Muscle layer of colon (tissue), 2 donors: Measurements from ENCODE around the gene TPK1.

Source experiments
- H3K27ac ChIP-seq: one replicate; pipeline ENCODE4 v1.7.0; 2013; ENCODE audit warnings: low read depth, mild to moderate bottlenecking, low read length, moderate library complexity
- H3K27me3 ChIP-seq, 2 donors: one replicate each; pipeline ENCODE4 v1.7.0; 2013; ENCODE audit warnings: low read length in 2 of 2, mild to moderate bottlenecking in 2 of 2; ENCODE audit not compliant: insufficient read depth in 2 of 2, control insufficient read depth in 1 of 2
- H3K36me3 ChIP-seq: one replicate; pipeline ENCODE4 v1.7.0; 2013; ENCODE audit warnings: mild to moderate bottlenecking, low read length; ENCODE audit not compliant: insufficient read depth
- H3K4me1 ChIP-seq: one replicate; pipeline ENCODE4 v1.7.0; 2013; ENCODE audit warnings: mild to moderate bottlenecking, low read length; ENCODE audit not compliant: insufficient read depth
- H3K4me3 ChIP-seq, 2 donors: one replicate each; pipeline ENCODE4 v1.7.0; 2013; ENCODE audit warnings: low read length in 2 of 2, low read depth in 1 of 2, mild to moderate bottlenecking in 1 of 2, moderate library complexity in 1 of 2
- H3K9ac ChIP-seq: one replicate; pipeline ENCODE4 v1.7.0; 2013; ENCODE audit warnings: low read length
- H3K9me3 ChIP-seq: one replicate; pipeline ENCODE4 v1.7.0; 2013; ENCODE audit warnings: mild to moderate bottlenecking, low read length
- donor health status: abdominal sarcoma.
- donor health status: Adenocarcinoma of cecum.

TPK1 gene

GRCh38 chr7:144835652-144836544 is at the start of gene TPK1:
TPK1 (minus strand) TSS chr7:144836053; CDS start chr7:144835602, 451 bp downstream.
- Histone ChIP-seq H3K36me3 (no peaks in the 10 kb centered on the region), H3K9me3 (no peaks in the 10 kb centered on the region), H3K27me3 (no peaks in the 10 kb centered on the region)

GRCh38 chr7:144885478-144885877 is 49.6 kb upstream of the TPK1 start:
- H3K4me3 ChIP-seq = no peak overlapping the region
- H3K4me1 ChIP-seq = no peaks in the 10 kb centered on the region
- H3K27me3 ChIP-seq = no peaks in the 10 kb centered on the region
- no peak overlapping the region for H3K9ac ChIP-seq
- no peaks in the 10 kb centered on the region for H3K36me3 ChIP-seq
- H3K27ac ChIP-seq = no peak overlapping the region
- H3K9me3 ChIP-seq = no peaks in the 10 kb centered on the region

More at GRCh38 chr7:144835652-144836544, at the start of gene TPK1:
- Histone ChIP-seq H3K4me3 (peak within 1 kb of the TSS; percentile 83 to 98), H3K27ac (peak within 1 kb of the TSS; percentile 92), H3K9ac (peak within 1 kb of the TSS; percentile 99), H3K4me1 (peaks cover 6% of the 10 kb centered on the region)

GRCh38 chr7:144884896-144885295 is 49.0 kb upstream of the TPK1 start:
- H3K9me3 ChIP-seq = no peaks in the 10 kb centered on the region
- H3K36me3 ChIP-seq = no peaks in the 10 kb centered on the region

GRCh38 chr7:144873316-144873845 is 37.5 kb upstream of the TPK1 start:
- no peaks in the 10 kb centered on the region for H3K9me3 ChIP-seq
- no peaks in the 10 kb centered on the region for H3K27me3 ChIP-seq
- H3K36me3 ChIP-seq = no peaks in the 10 kb centered on the region

More at GRCh38 chr7:144884896-144885295, 49.0 kb upstream of the TPK1 start:
- no peak overlapping the region for H3K27ac ChIP-seq
- H3K9ac ChIP-seq = no peak overlapping the region
- H3K4me1 ChIP-seq = no peaks in the 10 kb centered on the region
- H3K27me3 ChIP-seq = no peaks in the 10 kb centered on the region
- no peak overlapping the region for H3K4me3 ChIP-seq

GRCh38 chr7:144869082-144869481 is 33.2 kb upstream of the TPK1 start:
- no peak overlapping the region for H3K9ac ChIP-seq
- no peaks in the 10 kb centered on the region for H3K27me3 ChIP-seq
- H3K4me3 ChIP-seq = no peak overlapping the region
- H3K9me3 ChIP-seq = no peaks in the 10 kb centered on the region
- no peak overlapping the region for H3K27ac ChIP-seq
- H3K4me1 ChIP-seq = no peaks in the 10 kb centered on the region
- no peaks in the 10 kb centered on the region for H3K36me3 ChIP-seq

More at GRCh38 chr7:144873316-144873845, 37.5 kb upstream of the TPK1 start:
- no peaks in the 10 kb centered on the region for H3K4me1 ChIP-seq
- no peak overlapping the region for H3K27ac ChIP-seq
- H3K4me3 ChIP-seq = no peak overlapping the region
- no peak overlapping the region for H3K9ac ChIP-seq

- no peaks in the 10 kb centered on the region for H3K9me3 ChIP-seq
- no peak overlapping the region for H3K9ac ChIP-seq
- H3K36me3 ChIP-seq = no peaks in the 10 kb centered on the region
- no peaks in the 10 kb centered on the region for H3K4me1 ChIP-seq
- no peak overlapping the region for H3K27ac ChIP-seq
- H3K4me3 ChIP-seq = no peak overlapping the region
- H3K27me3 ChIP-seq = no peaks in the 10 kb centered on the region
Measured at GRCh38 chr7:144866189-144866588, 30.3 kb upstream of the TPK1 start.

GRCh38 chr7:144863320-144863647 is 27.4 kb upstream of the TPK1 start:
- H3K4me1 ChIP-seq = no peaks in the 10 kb centered on the region
- no peaks in the 10 kb centered on the region for H3K36me3 ChIP-seq
- H3K27me3 ChIP-seq = no peaks in the 10 kb centered on the region
- no peaks in the 10 kb centered on the region for H3K9me3 ChIP-seq
- no peak overlapping the region for H3K9ac ChIP-seq
- H3K27ac ChIP-seq = no peak overlapping the region
- no peak overlapping the region for H3K4me3 ChIP-seq

- Histone ChIP-seq H3K27ac (no peak overlapping the region), H3K9ac (no peak overlapping the region), H3K9me3 (no peaks in the 10 kb centered on the region)
Measured at GRCh38 chr7:144862612-144863319, 26.9 kb upstream of the TPK1 start.

GRCh38 chr7:144859739-144860138 is 23.9 kb upstream of the TPK1 start:
- no peak overlapping the region for H3K27ac ChIP-seq
- H3K9me3 ChIP-seq = no peaks in the 10 kb centered on the region

More at GRCh38 chr7:144862612-144863319, 26.9 kb upstream of the TPK1 start:
- no peak overlapping the region for H3K4me3 ChIP-seq
- H3K27me3 ChIP-seq = no peaks in the 10 kb centered on the region
- H3K4me1 ChIP-seq = no peaks in the 10 kb centered on the region
- no peaks in the 10 kb centered on the region for H3K36me3 ChIP-seq

GRCh38 chr7:144857463-144857862 is 21.6 kb upstream of the TPK1 start:
- Histone ChIP-seq H3K9me3 (no peaks in the 10 kb centered on the region), H3K27ac (no peak overlapping the region), H3K27me3 (no peaks in the 10 kb centered on the region), H3K9ac (no peak overlapping the region), H3K4me1 (no peaks in the 10 kb centered on the region), H3K4me3 (no peak overlapping the region), H3K36me3 (no peaks in the 10 kb centered on the region)

More at GRCh38 chr7:144859739-144860138, 23.9 kb upstream of the TPK1 start:
- H3K4me1 ChIP-seq = no peaks in the 10 kb centered on the region
- H3K9ac ChIP-seq = no peak overlapping the region
- H3K36me3 ChIP-seq = no peaks in the 10 kb centered on the region
- H3K27me3 ChIP-seq = no peaks in the 10 kb centered on the region
- no peak overlapping the region for H3K4me3 ChIP-seq

- Histone ChIP-seq H3K27me3 (no peaks in the 10 kb centered on the region), H3K4me1 (no peaks in the 10 kb centered on the region), H3K36me3 (no peaks in the 10 kb centered on the region), H3K9me3 (no peaks in the 10 kb centered on the region), H3K27ac (no peak overlapping the region), H3K4me3 (no peak overlapping the region), H3K9ac (no peak overlapping the region)
Measured at GRCh38 chr7:144854839-144855424, 19.1 kb upstream of the TPK1 start.
